Measurements from ENCODE around the gene POT1. TPM values are rescaled to one million over a fixed set of nuclear protein-coding genes. Genes with fewer than 3 reads are reported as not detected.

The POT1 gene
- total RNA-seq, 1 experiment from 2014 or later = 22.7 TPM

- intact Hi-C loops (cut with micrococcal nuclease; ENCODE audit: unreplicated experiment) = loop anchor here (10.0 kb wide), 2 partner anchors 817 to 987 kb away; no protein-coding TSS in a partner anchor
- POLR2A ChIA-PET (ENCODE audit: low non-redundant PET) = no interaction called here
- no peak for TF ChIP-seq EZH2 (IDR thresholded peaks at IDR 0.05; ENCODE audit: borderline replicate concordance, low read depth, low read length, poor library complexity, severe bottlenecking)
- TF ChIP-seq, protein P1, sequence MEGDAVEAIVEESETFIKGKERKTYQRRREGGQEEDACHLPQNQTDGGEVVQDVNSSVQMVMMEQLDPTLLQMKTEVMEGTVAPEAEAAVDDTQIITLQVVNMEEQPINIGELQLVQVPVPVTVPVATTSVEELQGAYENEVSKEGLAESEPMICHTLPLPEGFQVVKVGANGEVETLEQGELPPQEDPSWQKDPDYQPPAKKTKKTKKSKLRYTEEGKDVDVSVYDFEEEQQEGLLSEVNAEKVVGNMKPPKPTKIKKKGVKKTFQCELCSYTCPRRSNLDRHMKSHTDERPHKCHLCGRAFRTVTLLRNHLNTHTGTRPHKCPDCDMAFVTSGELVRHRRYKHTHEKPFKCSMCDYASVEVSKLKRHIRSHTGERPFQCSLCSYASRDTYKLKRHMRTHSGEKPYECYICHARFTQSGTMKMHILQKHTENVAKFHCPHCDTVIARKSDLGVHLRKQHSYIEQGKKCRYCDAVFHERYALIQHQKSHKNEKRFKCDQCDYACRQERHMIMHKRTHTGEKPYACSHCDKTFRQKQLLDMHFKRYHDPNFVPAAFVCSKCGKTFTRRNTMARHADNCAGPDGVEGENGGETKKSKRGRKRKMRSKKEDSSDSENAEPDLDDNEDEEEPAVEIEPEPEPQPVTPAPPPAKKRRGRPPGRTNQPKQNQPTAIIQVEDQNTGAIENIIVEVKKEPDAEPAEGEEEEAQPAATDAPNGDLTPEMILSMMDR (conservative IDR thresholded peaks at IDR 0.05; ENCODE audit: low read depth, low read length) = no peak
- CTCF ChIA-PET = no interaction called here
- no peak for DNase-seq (ENCODE audit: low spot score)
- Histone ChIP-seq H3K4me1 (ENCODE audit: insufficient read depth, low read length, poor library complexity, severe bottlenecking) (no peaks in the 10 kb centered on the region), H3K4me3 (ENCODE audit: low read depth, low read length, poor library complexity, severe bottlenecking) (no peak overlapping the region), H3K36me3 (ENCODE audit: insufficient read depth, low read length, poor library complexity, severe bottlenecking) (no peaks in the 10 kb centered on the region), H3K27ac (ENCODE audit: low read depth, low read length, poor library complexity, severe bottlenecking) (no peak overlapping the region), H3K9me3 (ENCODE audit: low read depth, low read length, poor library complexity, severe bottlenecking) (no peaks in the 10 kb centered on the region), H3K27me3 (replicated peaks; ENCODE audit: insufficient read depth, low read depth, low read length, poor library complexity) (no peaks in the 10 kb centered on the region)
- BruUV-seq (replicated peaks) = no TSS peak
These were observed 148.2 kb downstream of the POT1 start for GRCh38 chr7:124781418-124781817.

- intact Hi-C loops (cut with micrococcal nuclease; ENCODE audit: unreplicated experiment) = loop anchor here (10.0 kb wide), 2 partner anchors 816 to 986 kb away; no protein-coding TSS in a partner anchor
- H3K4me1 ChIP-seq (ENCODE audit: insufficient read depth, low read length, poor library complexity, severe bottlenecking) = no peaks in the 10 kb centered on the region
- no peak for DNase-seq (ENCODE audit: low spot score)
- no TSS peak for BruUV-seq (replicated peaks)
- H3K4me3 ChIP-seq (ENCODE audit: low read depth, low read length, poor library complexity, severe bottlenecking) = no peak overlapping the region
- no peaks in the 10 kb centered on the region for H3K9me3 ChIP-seq (ENCODE audit: low read depth, low read length, poor library complexity, severe bottlenecking)
- H3K27ac ChIP-seq (ENCODE audit: low read depth, low read length, poor library complexity, severe bottlenecking) = no peak overlapping the region
- TF ChIP-seq EZH2 (IDR thresholded peaks at IDR 0.05; ENCODE audit: borderline replicate concordance, low read depth, low read length, poor library complexity, severe bottlenecking) = no peak
- TF ChIP-seq, protein P1 (conservative IDR thresholded peaks at IDR 0.05; ENCODE audit: low read depth, low read length) = no peak
- POLR2A ChIA-PET (ENCODE audit: low non-redundant PET) = no interaction called here
- CTCF ChIA-PET = no interaction called here
- no peaks in the 10 kb centered on the region for H3K36me3 ChIP-seq (ENCODE audit: insufficient read depth, low read length, poor library complexity, severe bottlenecking)
- no peaks in the 10 kb centered on the region for H3K27me3 ChIP-seq (replicated peaks; ENCODE audit: insufficient read depth, low read depth, low read length, poor library complexity)
These were observed 149.0 kb downstream of the POT1 start for GRCh38 chr7:124780608-124781007.

DNA sequence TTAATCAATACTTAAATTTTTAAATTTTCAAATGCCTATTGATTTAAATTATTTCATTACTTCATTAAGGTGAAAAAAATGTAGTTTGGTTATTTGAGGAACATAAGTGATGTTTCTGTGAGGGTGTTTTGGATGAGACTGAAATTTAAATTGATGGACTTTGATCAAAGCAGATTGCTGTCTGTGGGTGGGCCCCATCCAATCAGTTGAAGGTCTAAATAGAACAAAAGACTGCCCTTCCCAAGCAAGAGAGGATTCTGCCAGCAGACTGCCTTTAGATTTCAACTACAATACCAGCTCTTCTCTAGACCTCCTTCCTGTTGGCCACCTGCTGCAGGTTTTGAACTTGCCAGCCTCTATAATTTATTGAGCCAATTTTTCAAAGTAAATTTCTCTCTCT, 149.6 kb downstream of the POT1 start:
- ChIA-PET POLR2A (ENCODE audit: low non-redundant PET) (no interaction called here), CTCF (no interaction called here)
- no peak overlapping the region for H3K27ac ChIP-seq (ENCODE audit: low read depth, low read length, poor library complexity, severe bottlenecking)
- H3K4me1 ChIP-seq (ENCODE audit: insufficient read depth, low read length, poor library complexity, severe bottlenecking) = no peaks in the 10 kb centered on the region
- TF ChIP-seq EZH2 (IDR thresholded peaks at IDR 0.05; ENCODE audit: borderline replicate concordance, low read depth, low read length, poor library complexity, severe bottlenecking) = no peak
- TF ChIP-seq, protein P1 (conservative IDR thresholded peaks at IDR 0.05; ENCODE audit: low read depth, low read length) = no peak
- H3K36me3 ChIP-seq (ENCODE audit: insufficient read depth, low read length, poor library complexity, severe bottlenecking) = no peaks in the 10 kb centered on the region
- no peaks in the 10 kb centered on the region for H3K9me3 ChIP-seq (ENCODE audit: low read depth, low read length, poor library complexity, severe bottlenecking)
- DNase-seq (ENCODE audit: low spot score) = no peak
- BruUV-seq (replicated peaks) = no TSS peak
- intact Hi-C loops (cut with micrococcal nuclease; ENCODE audit: unreplicated experiment) = loop anchor here (10.0 kb wide), 2 partner anchors 815 to 985 kb away; no protein-coding TSS in a partner anchor
- no peak overlapping the region for H3K4me3 ChIP-seq (ENCODE audit: low read depth, low read length, poor library complexity, severe bottlenecking)
- H3K27me3 ChIP-seq (replicated peaks; ENCODE audit: insufficient read depth, low read depth, low read length, poor library complexity) = no peaks in the 10 kb centered on the region
